ENCODE measurements around the gene FAM184A. TPM values are rescaled to one million over a fixed set of nuclear protein-coding genes. Genes with fewer than 3 reads are reported as not detected.

The FAM184A gene
- total RNA-seq, 1 donor from 2014 or later: 3.4 TPM

GRCh38 chr6:118968416-118968815 lies 110.0 kb downstream of the FAM184A start:
- H3K27ac ChIP-seq: no peak overlapping the region
- TF ChIP-seq CTCF (IDR thresholded peaks at IDR 0.05): peak in 1 of 3 experiments; percentile 48
- no peak for TF ChIP-seq POLR2AphosphoS5 (IDR thresholded peaks at IDR 0.05; ENCODE audit: insufficient read depth in 1 of 2, low read depth in 1 of 2)
- intact Hi-C loops (cut with DNase I): loop anchor here (5.0 kb wide), 1 partner anchor 144 kb away; no protein-coding TSS in a partner anchor
- no peaks in the 10 kb centered on the region for H3K4me1 ChIP-seq
- no peak for DNase-seq (ENCODE audit: extremely low spot score in 2 of 2)
- H3K4me3 ChIP-seq: no peak overlapping the region
- H3K36me3 ChIP-seq: no peaks in the 10 kb centered on the region
- H3K9me3 ChIP-seq: no peaks in the 10 kb centered on the region
- H3K27me3 ChIP-seq: no peaks in the 10 kb centered on the region

- no peaks in the 10 kb centered on the region for H3K36me3 ChIP-seq
- DNase-seq (ENCODE audit: extremely low spot score in 2 of 2): no peak
- no peak overlapping the region for H3K27ac ChIP-seq
- no peak overlapping the region for H3K4me3 ChIP-seq
- no peaks in the 10 kb centered on the region for H3K27me3 ChIP-seq
- TF ChIP-seq POLR2A (IDR thresholded peaks at IDR 0.05) (no peak), POLR2AphosphoS5 (IDR thresholded peaks at IDR 0.05; ENCODE audit: insufficient read depth in 1 of 2, low read depth in 1 of 2) (no peak), CTCF (IDR thresholded peaks at IDR 0.05) (no peak)
- H3K9me3 ChIP-seq: no peaks in the 10 kb centered on the region
- H3K4me1 ChIP-seq: no peaks in the 10 kb centered on the region
- intact Hi-C loops (cut with DNase I): loop anchor here (5.0 kb wide), 1 partner anchor 145 kb away; no protein-coding TSS in a partner anchor
Measured at GRCh38 chr6:118967239-118967638, 111.2 kb downstream of the FAM184A start.

- intact Hi-C loops (cut with DNase I): loop anchor here (5.0 kb wide), 1 partner anchor 146 kb away; no protein-coding TSS in a partner anchor
- H3K36me3 ChIP-seq: no peaks in the 10 kb centered on the region
- no peak overlapping the region for H3K27ac ChIP-seq
- H3K27me3 ChIP-seq: no peaks in the 10 kb centered on the region
- DNase-seq (ENCODE audit: extremely low spot score in 2 of 2): no peak
- TF ChIP-seq POLR2A (IDR thresholded peaks at IDR 0.05) (no peak), CTCF (IDR thresholded peaks at IDR 0.05) (no peak), POLR2AphosphoS5 (IDR thresholded peaks at IDR 0.05; ENCODE audit: insufficient read depth in 1 of 2, low read depth in 1 of 2) (no peak)
- H3K9me3 ChIP-seq: no peaks in the 10 kb centered on the region
- H3K4me1 ChIP-seq: no peaks in the 10 kb centered on the region
- no peak overlapping the region for H3K4me3 ChIP-seq
Measured at GRCh38 chr6:118965843-118966370, 112.6 kb downstream of the FAM184A start.

- Histone ChIP-seq H3K36me3 (no peaks in the 10 kb centered on the region), H3K27me3 (no peaks in the 10 kb centered on the region), H3K9me3 (no peaks in the 10 kb centered on the region), H3K4me1 (no peaks in the 10 kb centered on the region), H3K27ac (no peak overlapping the region), H3K4me3 (no peak overlapping the region)
- TF ChIP-seq POLR2AphosphoS5 (IDR thresholded peaks at IDR 0.05; ENCODE audit: insufficient read depth in 1 of 2, low read depth in 1 of 2) (no peak), POLR2A (IDR thresholded peaks at IDR 0.05) (no peak), CTCF (IDR thresholded peaks at IDR 0.05) (no peak)
- DNase-seq (ENCODE audit: extremely low spot score in 2 of 2): no peak
- intact Hi-C loops (cut with DNase I): loop anchor here (5.0 kb wide), 1 partner anchor 147 kb away; no protein-coding TSS in a partner anchor
Measured at GRCh38 chr6:118965371-118965770, 113.1 kb downstream of the FAM184A start.

GRCh38 chr6:118963003-118963402 lies 115.5 kb downstream of the FAM184A start:
- no peak overlapping the region for H3K27ac ChIP-seq
- H3K4me3 ChIP-seq: no peak overlapping the region
- H3K36me3 ChIP-seq: no peaks in the 10 kb centered on the region
- intact Hi-C loops (cut with DNase I): no loop called here
- DNase-seq (ENCODE audit: extremely low spot score in 2 of 2): no peak
- H3K4me1 ChIP-seq: no peaks in the 10 kb centered on the region
- TF ChIP-seq POLR2A (IDR thresholded peaks at IDR 0.05) (no peak), CTCF (IDR thresholded peaks at IDR 0.05) (peak in 1 of 3 experiments; percentile 27)
- no peaks in the 10 kb centered on the region for H3K9me3 ChIP-seq
- no peaks in the 10 kb centered on the region for H3K27me3 ChIP-seq
